ENCODE data around the gene MEIOB. TPM values are rescaled to one million over a fixed set of nuclear protein-coding genes. Genes with fewer than 3 reads are reported as not detected.
"Not testable (repeated sequence)": the region's sequence is repeated elsewhere in the genome, so short reads cannot be mapped to it uniquely, and the experiment has no call there.

MEIOB gene
- total RNA-seq, 2 donors from 2014 or later = 0.43 to 0.45 TPM

GRCh38 chr16:1890708-1891050, 18.7 kb upstream of the MEIOB start:
- Mint-ChIP-seq H3K36me3 (no peaks in the 10 kb centered on the region), H3K9me3 (no peaks in the 10 kb centered on the region)
- ATAC-seq = no peak

GRCh38 chr16:1890024-1890707, 18.2 kb upstream of the MEIOB start:
- no peaks in the 10 kb centered on the region for H3K9me3 Mint-ChIP-seq
- no peaks in the 10 kb centered on the region for H3K36me3 Mint-ChIP-seq
- DNase-seq (ENCODE audit: low spot score in 2 of 2) (no peak), ATAC-seq (no peak)
- no peak overlapping the region for H3K27ac Mint-ChIP-seq

More at GRCh38 chr16:1890708-1891050, 18.7 kb upstream of the MEIOB start:
- no peak for DNase-seq (ENCODE audit: low spot score in 2 of 2)
- no peak overlapping the region for H3K27ac Mint-ChIP-seq

GRCh38 chr16:1887711-1888354, 15.9 kb upstream of the MEIOB start:
- ATAC-seq (no peak), DNase-seq (ENCODE audit: low spot score in 2 of 2) (no peak)
- Mint-ChIP-seq H3K27ac (no peak overlapping the region), H3K36me3 (no peaks in the 10 kb centered on the region), H3K9me3 (no peaks in the 10 kb centered on the region)

GRCh38 chr16:1884889-1885288, 12.9 kb upstream of the MEIOB start:
- no peak for ATAC-seq
- no peak for DNase-seq (ENCODE audit: low spot score in 2 of 2)
- Mint-ChIP-seq H3K36me3 (no peaks in the 10 kb centered on the region), H3K9me3 (no peaks in the 10 kb centered on the region), H3K27ac (no peak overlapping the region)

- Mint-ChIP-seq H3K9me3 (no peaks in the 10 kb centered on the region), H3K27ac (no peak overlapping the region), H3K36me3 (no peaks in the 10 kb centered on the region)
- DNase-seq (ENCODE audit: low spot score in 2 of 2) (no peak), ATAC-seq (peak; percentile 26 to 37)
Measured at GRCh38 chr16:1884155-1884760, 12.3 kb upstream of the MEIOB start.

GRCh38 chr16:1881172-1881571, 9.2 kb upstream of the MEIOB start:
- ATAC-seq; DNase-seq (ENCODE audit: low spot score in 2 of 2); H3K36me3 Mint-ChIP-seq; H3K27ac Mint-ChIP-seq; H3K9me3 Mint-ChIP-seq: not testable (repeated sequence)

DNA sequence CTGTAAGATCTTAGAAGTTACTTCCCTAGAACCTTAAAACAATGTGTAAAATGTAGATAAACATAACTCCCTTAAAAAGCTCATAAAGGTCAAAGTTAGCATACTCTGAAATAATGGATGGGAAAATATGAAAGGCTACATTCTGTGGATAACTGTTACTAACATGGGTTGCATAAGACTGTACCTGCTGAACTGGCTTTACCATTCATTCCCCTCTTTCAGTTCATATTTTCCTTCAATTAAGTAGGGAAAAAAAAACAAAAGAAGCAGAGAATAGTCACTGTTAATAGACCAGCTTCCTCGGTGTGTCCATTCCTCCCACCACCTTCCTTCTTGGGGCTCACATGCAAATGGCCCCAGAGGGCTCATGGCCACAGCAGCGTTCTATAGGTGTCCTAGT, 7.5 kb upstream of the MEIOB start:
- ATAC-seq (no peak), DNase-seq (ENCODE audit: low spot score in 2 of 2) (no peak)
- Mint-ChIP-seq H3K36me3 (no peaks in the 10 kb centered on the region), H3K27ac (no peak overlapping the region), H3K9me3 (no peaks in the 10 kb centered on the region)

DNA sequence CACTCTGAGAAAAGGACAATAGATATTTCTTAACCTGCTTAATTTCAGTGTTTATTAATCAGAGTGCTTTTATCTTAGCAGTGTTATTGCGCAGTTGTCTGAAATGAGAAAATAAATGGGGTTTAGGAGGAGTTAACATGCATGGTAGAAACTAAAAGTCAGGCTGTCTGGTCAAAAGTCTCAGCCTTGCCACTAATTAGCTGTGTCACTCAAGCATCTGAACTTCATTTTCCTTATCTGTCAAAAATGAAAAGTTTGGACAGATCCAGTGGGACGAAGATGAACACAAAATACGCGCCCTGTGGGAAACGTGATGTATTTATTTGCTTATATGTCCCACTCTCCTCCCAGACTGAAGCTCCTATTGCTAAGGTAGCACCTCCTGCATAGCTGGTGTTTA, 6.3 kb upstream of the MEIOB start:
- no peak for ATAC-seq
- H3K36me3 Mint-ChIP-seq = no peaks in the 10 kb centered on the region
- H3K9me3 Mint-ChIP-seq = no peaks in the 10 kb centered on the region
- H3K27ac Mint-ChIP-seq = no peak overlapping the region
- DNase-seq (ENCODE audit: low spot score in 2 of 2) = no peak

DNA sequence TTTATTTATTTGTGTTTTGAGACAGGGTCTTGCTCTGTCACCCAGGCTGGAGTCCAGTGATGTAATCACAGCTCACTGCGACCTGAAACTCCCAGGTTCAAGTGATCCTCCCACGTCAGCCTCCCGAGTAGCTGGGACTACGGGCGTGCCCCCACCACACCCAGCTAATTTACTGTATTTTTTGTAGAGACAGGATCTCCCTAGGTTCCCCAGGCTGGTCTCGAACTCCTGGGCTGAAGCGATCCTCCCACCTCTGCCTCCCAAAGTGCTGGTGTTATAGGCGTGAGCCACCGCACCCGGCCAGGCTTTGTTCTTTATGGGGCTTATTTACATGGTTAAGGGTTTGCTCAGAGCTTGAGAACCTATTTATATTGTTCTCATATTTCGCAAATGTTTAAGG, 5.8 kb upstream of the MEIOB start:
- Mint-ChIP-seq H3K27ac (no peak overlapping the region), H3K36me3 (no peaks in the 10 kb centered on the region), H3K9me3 (no peaks in the 10 kb centered on the region)
- DNase-seq (ENCODE audit: low spot score in 2 of 2) (no peak), ATAC-seq (no peak)

DNA sequence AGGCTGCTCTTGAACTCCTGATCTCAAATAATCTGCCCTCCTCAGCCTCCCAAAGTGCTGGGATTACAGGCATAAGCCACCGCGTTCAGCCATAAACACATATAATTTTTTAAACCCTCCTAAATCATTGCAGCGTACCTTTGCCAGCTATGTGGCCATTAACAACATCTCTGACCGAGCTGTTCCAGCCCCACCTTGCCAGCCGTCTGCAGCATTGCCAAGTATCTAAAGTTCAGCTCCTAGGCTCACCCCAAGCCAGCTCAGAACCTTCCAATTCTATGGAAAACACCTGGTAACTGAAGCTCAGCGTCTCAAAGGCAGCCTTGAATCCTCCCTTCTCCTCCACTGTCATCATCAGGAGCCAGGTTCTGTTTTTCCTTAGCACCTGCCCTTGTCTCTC, 5.1 kb upstream of the MEIOB start:
- Mint-ChIP-seq H3K36me3 (no peaks in the 10 kb centered on the region), H3K9me3 (no peaks in the 10 kb centered on the region), H3K27ac (no peak overlapping the region)
- ATAC-seq = no peak
- DNase-seq (ENCODE audit: low spot score in 2 of 2) = no peak

- Mint-ChIP-seq H3K36me3 (no peaks in the 10 kb centered on the region), H3K27ac (no peak overlapping the region), H3K9me3 (no peaks in the 10 kb centered on the region)
- peak in 1 of 2 donors; percentile 58 for ATAC-seq
- DNase-seq (ENCODE audit: low spot score in 2 of 2) = no peak
Measured at GRCh38 chr16:1876468-1876867, 4.5 kb upstream of the MEIOB start.

DNA sequence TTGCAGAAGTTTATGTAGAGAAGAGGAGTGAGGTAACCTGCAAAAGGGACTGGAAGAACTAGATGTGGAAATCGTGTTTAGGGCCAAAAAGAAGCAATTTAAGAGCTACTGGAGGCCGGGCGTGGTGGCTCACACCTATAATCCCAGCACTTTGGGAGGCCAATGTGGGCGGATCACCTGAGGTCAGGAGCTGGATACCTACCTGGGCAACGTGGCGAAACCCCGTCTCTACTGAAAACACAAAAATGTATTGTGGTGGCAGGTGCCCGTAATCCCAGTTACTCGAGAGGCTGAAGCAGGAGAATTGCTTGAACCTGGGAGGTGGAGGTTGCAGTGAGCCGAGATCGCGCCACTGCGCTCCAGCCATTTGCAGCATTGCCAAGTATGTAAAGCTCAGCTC, 4.1 kb upstream of the MEIOB start:
- ATAC-seq; H3K36me3 Mint-ChIP-seq; H3K9me3 Mint-ChIP-seq; H3K27ac Mint-ChIP-seq; DNase-seq (ENCODE audit: low spot score in 2 of 2): not testable (repeated sequence)

DNA sequence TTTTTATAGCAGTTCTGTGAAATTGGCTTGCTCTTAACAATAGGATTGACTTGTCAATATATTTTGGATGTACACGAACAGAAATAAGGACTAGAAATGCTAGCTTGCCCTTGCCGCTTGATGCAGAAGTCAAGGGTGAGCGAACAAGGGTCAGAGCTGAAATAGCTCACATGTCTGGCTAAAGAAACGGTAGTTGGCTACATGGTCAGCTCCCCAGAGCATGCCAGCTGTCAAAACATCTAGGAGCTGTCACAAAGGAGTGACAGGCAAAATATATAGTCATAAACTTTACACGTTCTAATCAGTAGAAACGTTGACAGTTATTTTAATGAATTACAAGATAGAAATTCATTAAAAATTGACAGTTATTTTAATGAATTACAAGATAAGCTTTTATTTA, 2.9 kb upstream of the MEIOB start:
- H3K36me3 Mint-ChIP-seq = no peaks in the 10 kb centered on the region
- ATAC-seq (no peak), DNase-seq (ENCODE audit: low spot score in 2 of 2) (no peak)
- no peak overlapping the region for H3K27ac Mint-ChIP-seq
- H3K9me3 Mint-ChIP-seq = no peaks in the 10 kb centered on the region

GRCh38 chr16:1870365-1871082, 1.4 kb downstream of the MEIOB start:
- no peak overlapping the region for H3K27ac Mint-ChIP-seq
- H3K36me3 Mint-ChIP-seq = no peaks in the 10 kb centered on the region
- DNase-seq (ENCODE audit: low spot score in 2 of 2) (no peak), ATAC-seq (no peak)
- H3K9me3 Mint-ChIP-seq = no peaks in the 10 kb centered on the region

DNA sequence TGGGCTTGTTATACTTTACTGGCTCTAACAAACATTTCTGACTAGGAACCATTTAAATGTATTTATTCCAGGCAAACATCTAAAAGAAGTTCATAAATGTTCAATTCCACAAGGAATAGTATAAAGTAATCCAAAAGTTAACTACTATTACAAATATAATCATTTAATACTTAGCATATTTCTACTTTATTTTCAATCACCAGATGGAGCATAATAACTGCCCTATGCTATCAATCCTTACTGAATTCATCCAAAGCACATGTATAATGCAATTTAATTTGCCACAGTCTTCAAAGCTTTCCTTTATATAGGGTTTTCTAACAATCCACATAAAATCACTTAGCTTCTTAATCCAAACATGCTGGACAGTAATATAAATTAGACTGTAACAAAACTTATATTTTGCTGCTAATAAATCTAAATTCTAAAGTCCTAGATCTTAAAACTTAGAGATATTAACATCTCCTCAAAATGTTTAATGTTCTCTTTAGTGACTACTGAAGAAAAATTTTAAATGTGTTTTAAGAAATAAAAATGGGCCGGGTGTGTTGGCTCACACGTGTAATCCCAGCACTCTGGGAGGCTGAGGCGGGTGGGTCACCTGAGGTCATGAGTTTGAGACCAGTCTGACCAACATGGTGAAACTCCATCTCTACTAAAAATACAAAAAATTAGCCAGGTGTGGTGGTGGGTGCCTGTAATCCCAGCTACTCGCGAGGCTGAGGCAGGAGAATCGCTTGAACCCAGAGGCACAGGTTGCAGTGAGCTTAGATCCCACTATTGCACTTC, 5.9 kb downstream of the MEIOB start:
- no peak for ATAC-seq
- Mint-ChIP-seq H3K9me3 (no peaks in the 10 kb centered on the region), H3K36me3 (no peaks in the 10 kb centered on the region), H3K27ac (no peak overlapping the region)
- no peak for DNase-seq (ENCODE audit: low spot score in 2 of 2)

- ATAC-seq = peak in 1 of 2 donors; percentile 22
- no peak overlapping the region for H3K27ac Mint-ChIP-seq
- H3K9me3 Mint-ChIP-seq = no peaks in the 10 kb centered on the region
- H3K36me3 Mint-ChIP-seq = no peaks in the 10 kb centered on the region
- no peak for DNase-seq (ENCODE audit: low spot score in 2 of 2)
Measured at GRCh38 chr16:1863681-1864460, 8.1 kb downstream of the MEIOB start.

All from activated naive CD4-positive, alpha-beta T cell treated with anti-CD3 and anti-CD28 coated beads, Interleukin-2, amount 50 U/mL, for 72 hours (primary cell).